Small intestine (tissue), 7 donors: ENCODE results near the gene H19. TPM values are rescaled to one million over a fixed set of nuclear protein-coding genes. Genes with fewer than 3 reads are reported as not detected.

Source experiments
- DNase-seq, 2 donors: peaks; one replicate each; pipeline versions ENCODE4 v3.0.0 to v3.0.0-alpha.2; 2013
- FAIRE-seq: peaks from 2 replicates; lab custom pipeline; 2012; peaks lifted over from hg19 to GRCh38; lab: Jason Lieb, UNC
- H3K27ac ChIP-seq, 3 donors: one replicate each; pipeline ENCODE4 v1.5.1; 2013; ENCODE audit warnings: low read length in 2 of 3, mild to moderate bottlenecking in 2 of 3, control low read depth in 1 of 3, inconsistent platforms in 1 of 3, low read depth in 1 of 3, moderate library complexity in 1 of 3
- H3K27me3 ChIP-seq, 3 donors: one replicate each; pipeline ENCODE4 v1.6.1; 2013; ENCODE audit warnings: low read length in 3 of 3, inconsistent platforms in 1 of 3; ENCODE audit not compliant: control insufficient read depth in 3 of 3, insufficient read depth in 3 of 3
- H3K36me3 ChIP-seq, 3 donors: one replicate each; pipeline ENCODE4 v1.6.1; 2013; ENCODE audit warnings: low read length in 3 of 3, inconsistent platforms in 1 of 3, low read depth in 1 of 3, mild to moderate bottlenecking in 1 of 3, moderate library complexity in 1 of 3; ENCODE audit not compliant: control insufficient read depth in 3 of 3, insufficient read depth in 2 of 3
- H3K4me1 ChIP-seq, 3 donors: one replicate each; pipeline ENCODE4 v1.6.1; 2013; ENCODE audit warnings: low read length in 2 of 3, inconsistent platforms in 1 of 3, low read depth in 1 of 3, mild to moderate bottlenecking in 1 of 3, moderate library complexity in 1 of 3; ENCODE audit not compliant: control insufficient read depth in 3 of 3, insufficient read depth in 2 of 3
- H3K4me3 ChIP-seq, 3 donors: one replicate each; pipeline ENCODE4 v1.5.1; 2013; ENCODE audit warnings: low read length in 3 of 3, control low read depth in 1 of 3, inconsistent platforms in 1 of 3, low read depth in 1 of 3, mild to moderate bottlenecking in 1 of 3, moderate library complexity in 1 of 3
- H3K9me3 ChIP-seq, 2 donors: one replicate each; pipeline ENCODE4 v1.6.1; 2013; ENCODE audit warnings: low read depth in 1 of 2, low read length in 1 of 2; ENCODE audit not compliant: control insufficient read depth in 2 of 2, insufficient read depth in 1 of 2
- WGBS, 3 donors: extraction: QIAGEN DNeasy Blood & Tissue Kit; methylation state at CpG; one replicate each; pipeline ENCODE4 v1.1.7; 2013; 5-methylcytosine and 5-hydroxymethylcytosine counted together
- polyA plus RNA-seq, 4 donors: library from polyadenylated mRNA; stranded (reverse) in 3 of 4; unstranded in 1 of 4; fragments of 200-250 nt in 3 of 4; fragments of 120-200 nt in 1 of 4; gene quantifications; one replicate each; pipeline versions ENCODE4 v1.2.1 to v1.2.3, GENCODE V29; 2013
- donor health status: healthy with polysubstance abuse.
- donor health status: control.
- donor health status: control.
- donor health status: Bipolar disorder and iron deficiency.
- donor health status: healthy.

H19 gene
- polyA plus RNA-seq, 4 donors: 18.9 to 3,336 (median 28.3) TPM

- H3K4me3 ChIP-seq: no peak overlapping the region
- no peak for FAIRE-seq
- H3K27me3 ChIP-seq: no peaks in the 10 kb centered on the region
- no peaks in the 10 kb centered on the region for H3K9me3 ChIP-seq
- WGBS, 3 donors: no CpG with 5 or more reads among the region's 10 CpGs
- H3K27ac ChIP-seq: no peak overlapping the region
- DNase-seq: no peak
- H3K4me1 ChIP-seq: no peaks in the 10 kb centered on the region
- no peaks in the 10 kb centered on the region for H3K36me3 ChIP-seq
Measured at GRCh38 chr11:2031058-2031457, 33.4 kb upstream of the H19 start.

DNA sequence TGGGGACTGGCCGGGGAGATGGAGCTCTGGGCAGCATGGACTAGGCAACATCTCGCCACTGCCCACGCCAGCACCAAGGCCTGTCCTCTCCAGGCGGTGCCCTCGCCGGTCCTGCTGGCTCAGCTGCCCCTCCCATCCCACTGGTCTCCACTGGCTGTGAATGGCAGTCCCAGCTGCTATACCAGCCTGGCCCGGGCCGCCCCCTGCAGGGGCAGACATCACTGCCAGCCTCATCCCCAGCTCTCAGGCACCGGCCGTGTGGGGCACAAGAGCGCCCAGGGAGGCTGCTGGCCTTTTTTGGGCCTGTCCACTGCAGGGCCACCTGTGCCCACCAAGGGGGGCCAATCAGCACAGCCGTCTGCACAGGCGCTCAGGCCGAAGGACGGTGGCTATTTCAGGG lies 30.1 kb upstream of the H19 start:
- no peak overlapping the region for H3K4me3 ChIP-seq
- H3K27ac ChIP-seq: no peak overlapping the region
- H3K27me3 ChIP-seq: no peaks in the 10 kb centered on the region
- H3K36me3 ChIP-seq: no peaks in the 10 kb centered on the region
- DNase-seq (no peak), FAIRE-seq (no peak)
- WGBS, 3 donors: no CpG with 5 or more reads among the region's 15 CpGs
- H3K4me1 ChIP-seq: no peaks in the 10 kb centered on the region
- H3K9me3 ChIP-seq: no peaks in the 10 kb centered on the region

- Histone ChIP-seq H3K27me3 (no peaks in the 10 kb centered on the region), H3K9me3 (no peaks in the 10 kb centered on the region), H3K36me3 (no peaks in the 10 kb centered on the region), H3K4me3 (no peak overlapping the region), H3K4me1 (no peaks in the 10 kb centered on the region), H3K27ac (no peak overlapping the region)
- WGBS, 3 donors: no CpG with 5 or more reads among the region's 14 CpGs
- DNase-seq (no peak), FAIRE-seq (no peak)
Measured at GRCh38 chr11:2015025-2015424, 17.4 kb upstream of the H19 start.

- FAIRE-seq (no peak), DNase-seq (no peak)
- Histone ChIP-seq H3K27me3 (no peaks in the 10 kb centered on the region), H3K27ac (no peak overlapping the region), H3K9me3 (no peaks in the 10 kb centered on the region), H3K4me1 (no peaks in the 10 kb centered on the region), H3K36me3 (no peaks in the 10 kb centered on the region), H3K4me3 (no peak overlapping the region)
- no CpG with 5 or more reads among the region's 25 CpGs for WGBS, 3 donors
Measured at GRCh38 chr11:2012440-2012839, 14.8 kb upstream of the H19 start.

GRCh38 chr11:2004466-2004865 lies 6.8 kb upstream of the H19 start:
- FAIRE-seq (no peak), DNase-seq (no peak)
- whole genome bisulfite sequencing, 3 donors: no CpG with 5 or more reads among the region's 13 CpGs
- H3K36me3 ChIP-seq: no peaks in the 10 kb centered on the region
- no peak overlapping the region for H3K4me3 ChIP-seq
- no peak overlapping the region for H3K27ac ChIP-seq
- H3K9me3 ChIP-seq: no peaks in the 10 kb centered on the region
- no peaks in the 10 kb centered on the region for H3K27me3 ChIP-seq
- H3K4me1 ChIP-seq: no peaks in the 10 kb centered on the region

GRCh38 chr11:2002807-2003206 lies 5.2 kb upstream of the H19 start:
- no peak for FAIRE-seq
- Histone ChIP-seq H3K36me3 (no peaks in the 10 kb centered on the region), H3K9me3 (no peaks in the 10 kb centered on the region), H3K4me1 (no peaks in the 10 kb centered on the region), H3K4me3 (no peak overlapping the region), H3K27me3 (no peaks in the 10 kb centered on the region), H3K27ac (no peak overlapping the region)
- no peak for DNase-seq
- WGBS, 3 donors: no CpG with 5 or more reads among the region's 19 CpGs

DNA sequence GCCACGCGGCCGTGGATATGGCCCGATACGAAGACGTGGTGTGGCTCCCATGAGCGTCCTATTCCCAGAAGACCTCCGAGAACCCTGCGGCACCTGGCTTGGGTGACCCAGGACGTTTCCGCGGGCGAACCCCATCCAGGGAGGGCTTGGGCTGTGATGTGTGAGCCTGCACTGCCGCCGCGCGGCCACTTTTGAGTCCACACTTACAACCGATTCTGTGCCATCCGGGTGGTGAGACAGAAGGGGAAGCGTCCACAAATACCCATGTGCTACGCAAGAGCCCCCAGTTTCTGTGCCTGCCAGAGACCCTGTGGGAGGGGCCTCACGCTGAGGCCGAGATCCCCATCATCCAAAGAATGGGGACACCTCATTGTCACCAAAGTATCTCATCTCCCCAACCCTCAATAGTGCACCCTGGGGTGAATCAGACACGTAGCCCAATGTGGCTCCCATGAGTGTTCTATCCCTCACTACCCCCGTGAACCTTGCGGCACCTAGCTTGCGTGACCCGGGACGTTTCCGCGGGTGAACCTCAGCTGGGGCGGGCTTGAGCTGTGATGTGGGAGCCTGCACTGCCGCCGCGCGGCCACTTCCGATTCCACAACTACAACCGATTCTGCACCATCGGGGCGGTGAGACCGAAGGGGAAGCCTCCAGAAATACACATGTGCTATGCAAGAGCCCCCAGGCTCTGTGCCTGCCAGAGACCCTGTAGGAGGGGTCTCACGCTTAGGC lies 4.6 kb upstream of the H19 start:
- no peak for DNase-seq
- FAIRE-seq: no peak
- Histone ChIP-seq H3K27ac (no peak overlapping the region), H3K9me3 (no peaks in the 10 kb centered on the region), H3K4me3 (no peak overlapping the region), H3K4me1 (no peaks in the 10 kb centered on the region), H3K36me3 (no peaks in the 10 kb centered on the region), H3K27me3 (no peaks in the 10 kb centered on the region)
- WGBS, 3 donors: no CpG with 5 or more reads among the region's 42 CpGs

GRCh38 chr11:1998861-1999260 lies 1.2 kb upstream of the H19 start:
- Histone ChIP-seq H3K36me3 (no peaks in the 10 kb centered on the region), H3K4me3 (no peak overlapping the region), H3K27me3 (no peaks in the 10 kb centered on the region), H3K27ac (no peak overlapping the region), H3K4me1 (no peaks in the 10 kb centered on the region), H3K9me3 (no peaks in the 10 kb centered on the region)
- FAIRE-seq (no peak), DNase-seq (no peak)
- no CpG with 5 or more reads among the region's 15 CpGs for WGBS, 3 donors

GRCh38 chr11:1998290-1998689 lies 648 bp upstream of the H19 start:
- Histone ChIP-seq H3K9me3 (no peaks in the 10 kb centered on the region), H3K4me1 (no peaks in the 10 kb centered on the region), H3K27ac (no peak overlapping the region), H3K4me3 (no peak overlapping the region), H3K36me3 (no peaks in the 10 kb centered on the region), H3K27me3 (no peaks in the 10 kb centered on the region)
- whole genome bisulfite sequencing, 3 donors: no CpG with 5 or more reads among the region's 28 CpGs
- DNase-seq (no peak), FAIRE-seq (no peak)
